IMR-90 (cell line): Measurements from ENCODE around the gene ZBTB22. TPM values are rescaled to one million over a fixed set of nuclear protein-coding genes. Genes with fewer than 3 reads are reported as not detected.
A peak's percentile ranks its signal among the peaks of the same experiment; 100 is the strongest.

Experiments used
- ATAC-seq: fragments of 200-7000 bp; cut with Tn5 transposase; 2 replicates; pipeline ENCODE4 v1.9.1; 2020; ENCODE audit warnings: low read depth, mild to moderate bottlenecking, moderate library complexity
- BruUV-seq: library from RNA; stranded (reverse); fragments of 400-500 nt; replicated peaks from 2 replicates; lab custom pipeline; 2021; lab: Mats Ljungman, UMichigan
- CTCF ChIA-PET: fragments of 300-600 bp; formaldehyde crosslinking; extraction: SDS; loops from one replicate; lab custom pipeline; 2021; ENCODE audit warnings: antibody characterized with exemption; lab: Yijun Ruan, JAX
- POLR2A ChIA-PET: fragments of 300-600 bp; sonication (Branson Sonifier 250); formaldehyde crosslinking; loops from one replicate; lab custom pipeline; 2022; ENCODE audit warnings: antibody characterized with exemption; ENCODE audit not compliant: unreplicated experiment; lab: Charles Lee
- DNase-seq: peaks from one replicate; pipeline ENCODE4 v3.0.0; 2013
- H2AFZ ChIP-seq: replicated peaks from 2 replicates; pipeline ENCODE3; 2013; ENCODE audit warnings: low read length, mild to moderate bottlenecking; ENCODE audit not compliant: poor library complexity
- H2AK5ac ChIP-seq: 2 replicates; pipeline ENCODE4 v1.6.1; 2013; ENCODE audit warnings: low read depth, low read length, inconsistent platforms
- H2AK9ac ChIP-seq: replicated peaks from 2 replicates; pipeline ENCODE3; 2013; ENCODE audit warnings: mild to moderate bottlenecking, low read depth, low read length, moderate library complexity; ENCODE audit not compliant: poor library complexity
- H2BK120ac ChIP-seq: 2 replicates; pipeline ENCODE4 v1.6.1; 2013; ENCODE audit warnings: low read depth, low read length, inconsistent platforms
- H2BK15ac ChIP-seq: 3 replicates; pipeline ENCODE4 v1.6.1; 2013; ENCODE audit warnings: low read depth, low read length, inconsistent platforms
- H2BK20ac ChIP-seq: 2 replicates; pipeline ENCODE4 v1.6.1; 2013; ENCODE audit warnings: low read depth, mild to moderate bottlenecking, inconsistent platforms, low read length, moderate library complexity
- H2BK5ac ChIP-seq: 2 replicates; pipeline ENCODE4 v1.6.1; 2013; ENCODE audit warnings: mild to moderate bottlenecking, low read depth, low read length, inconsistent platforms; ENCODE audit not compliant: poor library complexity, severe bottlenecking
- H3K14ac ChIP-seq: replicated peaks from 2 replicates; pipeline ENCODE4 v1.6.1; 2013; ENCODE audit warnings: low read depth, low read length, inconsistent platforms
- H3K18ac ChIP-seq: 2 replicates; pipeline ENCODE4 v1.6.1; 2013; ENCODE audit warnings: low read depth, low read length, control low read depth
- H3K23ac ChIP-seq: 2 replicates; pipeline ENCODE4 v1.6.1; 2013; ENCODE audit warnings: low read depth, low read length, inconsistent platforms
- H3K27ac ChIP-seq: 2 replicates; pipeline ENCODE4 v1.5.1; 2013; ENCODE audit warnings: mild to moderate bottlenecking, control low read depth, low read length; ENCODE audit not compliant: insufficient read depth
- H3K27me3 ChIP-seq: 2 replicates; pipeline ENCODE4 v1.6.1; 2013; ENCODE audit warnings: low read length; ENCODE audit not compliant: control insufficient read depth, insufficient read depth
- H3K36me3 ChIP-seq: 2 replicates; pipeline ENCODE4 v1.6.1; 2013; ENCODE audit warnings: low read length, mixed read lengths; ENCODE audit not compliant: control insufficient read depth, insufficient read depth
- H3K4ac ChIP-seq: 2 replicates; pipeline ENCODE4 v1.6.1; 2013; ENCODE audit warnings: low read depth, low read length, inconsistent platforms
- H3K4me1 ChIP-seq: 2 replicates; pipeline ENCODE4 v1.6.1; 2013; ENCODE audit warnings: low read length, mixed read lengths; ENCODE audit not compliant: control insufficient read depth, insufficient read depth
- H3K4me2 ChIP-seq: 2 replicates; pipeline ENCODE4 v1.6.1; 2013; ENCODE audit warnings: low read depth, mild to moderate bottlenecking, control low read depth, low read length, moderate library complexity
- H3K4me3 ChIP-seq: 2 replicates; pipeline ENCODE4 v1.5.1; 2013; ENCODE audit warnings: low read depth, mild to moderate bottlenecking, control low read depth, low read length, moderate library complexity; ENCODE audit not compliant: insufficient read depth
- H3K56ac ChIP-seq: 2 replicates; pipeline ENCODE4 v1.6.1; 2013; ENCODE audit warnings: low read length, inconsistent platforms; ENCODE audit not compliant: insufficient read depth; ENCODE audit errors: extremely low read depth
- H3K79me1 ChIP-seq, 2 experiments: 2 replicates each; pipeline ENCODE4 v1.6.1; 2013; ENCODE audit warnings: low read length in 2 of 2, inconsistent platforms in 1 of 2, low read depth in 1 of 2
- H3K9ac ChIP-seq: 2 replicates; pipeline ENCODE4 v1.6.1; 2013; ENCODE audit warnings: low read depth, low read length, control low read depth
- H3K9me1 ChIP-seq: 2 replicates; pipeline ENCODE4 v1.6.1; 2013; ENCODE audit warnings: low read length, inconsistent platforms; ENCODE audit not compliant: insufficient read depth
- H3K9me3 ChIP-seq: 2 replicates; pipeline ENCODE4 v1.6.1; 2013; ENCODE audit warnings: low read length; ENCODE audit not compliant: control insufficient read depth, insufficient read depth
- H4K20me1 ChIP-seq: 2 replicates; pipeline ENCODE4 v1.6.1; 2013; ENCODE audit warnings: low read length, inconsistent platforms; ENCODE audit not compliant: insufficient read depth
- H4K5ac ChIP-seq: 2 replicates; pipeline ENCODE4 v1.6.1; 2013; ENCODE audit warnings: mild to moderate bottlenecking, low read depth, low read length, control low read depth
- H4K8ac ChIP-seq, 2 experiments: 2 replicates each; pipeline ENCODE4 v1.6.1; 2013; ENCODE audit warnings: low read depth in 2 of 2, low read length in 2 of 2, control low read depth in 1 of 2, inconsistent platforms in 1 of 2
- H4K91ac ChIP-seq: 2 replicates; pipeline ENCODE4 v1.6.1; 2013; ENCODE audit warnings: low read depth, low read length, inconsistent platforms; ENCODE audit not compliant: insufficient read depth
- BHLHE40 ChIP-seq: fragments of 150-350 bp; IDR thresholded peaks from 2 replicates; pipeline ENCODE4 v1.6.1; 2016; ENCODE audit warnings: mild to moderate bottlenecking, low read depth, low read length
- CEBPB ChIP-seq: IDR thresholded peaks from 2 replicates; pipeline ENCODE4 v1.6.1; 2012; ENCODE audit warnings: low read depth, low read length, improper control_type of control experiment
- CHD1 ChIP-seq: IDR thresholded peaks from 2 replicates; pipeline ENCODE4 v1.6.1; 2012; ENCODE audit warnings: low read depth, low read length, improper control_type of control experiment
- CTCF ChIP-seq: conservative IDR thresholded peaks from 2 replicates; pipeline ENCODE4 v1.5.1; 2012; ENCODE audit warnings: mild to moderate bottlenecking, low read depth, low read length, improper control_type of control experiment
- FOS ChIP-seq: fragments of 150-350 bp; IDR thresholded peaks from 2 replicates; pipeline ENCODE4 v1.6.1; 2016; ENCODE audit warnings: low read depth, low read length
- MAFK ChIP-seq: IDR thresholded peaks from 2 replicates; pipeline ENCODE4 v1.6.1; 2012; ENCODE audit warnings: low read depth, low read length, improper control_type of control experiment
- MAZ ChIP-seq: IDR thresholded peaks from 2 replicates; pipeline ENCODE4 v1.6.1; 2012; ENCODE audit warnings: low read depth, mild to moderate bottlenecking, low read length, improper control_type of control experiment, moderate library complexity, borderline replicate concordance
- MXI1 ChIP-seq: IDR thresholded peaks from 2 replicates; pipeline ENCODE4 v1.6.1; 2012; ENCODE audit warnings: low read depth, mild to moderate bottlenecking, low read length, moderate library complexity, borderline replicate concordance
- NFE2L2 ChIP-seq: fragments of 150-350 bp; IDR thresholded peaks from 2 replicates; pipeline ENCODE4 v1.6.1; 2016; ENCODE audit warnings: low read depth, mild to moderate bottlenecking, low read length
- POLR2A ChIP-seq: IDR thresholded peaks from 2 replicates; pipeline ENCODE4 v1.6.1; 2012; ENCODE audit warnings: mild to moderate bottlenecking, low read depth, low read length
- RAD21 ChIP-seq: IDR thresholded peaks from 2 replicates; pipeline ENCODE4 v1.6.1; 2012; ENCODE audit warnings: low read length, improper control_type of control experiment
- SMC3 ChIP-seq: fragments of 150-350 bp; IDR thresholded peaks from 2 replicates; pipeline ENCODE4 v1.6.1; 2016; ENCODE audit warnings: low read depth, mild to moderate bottlenecking, antibody characterized with exemption, low read length, moderate library complexity
- USF2 ChIP-seq: fragments of 150-350 bp; IDR thresholded peaks from 2 replicates; pipeline ENCODE4 v1.6.1; 2017; ENCODE audit warnings: mild to moderate bottlenecking, antibody characterized with exemption, low read length, low read depth
- WGBS, 2 experiments: methylation state at CpG; one replicate each; pipeline versions ENCODE4 v1.1.5 to v1.1.7; 2013; ENCODE audit warnings: missing lambda C conversion rate in 2 of 2; ENCODE audit not compliant: insufficient read length in 1 of 2; ENCODE audit errors: extremely low coverage in 2 of 2; 5-methylcytosine and 5-hydroxymethylcytosine counted together
- dilution Hi-C: fragments of 300-500 bp; cut with HindIII; formaldehyde crosslinking; loops from one replicate; pipeline ENCODE4 v1.14.3; 2018; ENCODE audit warnings: low sequenced_read_pairs; ENCODE audit not compliant: unreplicated experiment
- in situ Hi-C: fragments of 300-500 bp; cut with MboI; formaldehyde crosslinking; loops from 3 replicates; pipeline ENCODE4 v1.14.3; 2019; ENCODE audit warnings: low sequenced_read_pairs, inconsistent platforms, mixed read lengths
- intact Hi-C: fragments of 100-400 bp; cut with micrococcal nuclease; formaldehyde crosslinking; loops from 2 replicates; pipeline ENCODE4 v1.10.0; 2022
- polyA plus RNA-seq, 3 experiments: library from polyadenylated mRNA; depleted of rRNA; stranded (reverse); fragments of >200 nt; gene quantifications; 2 replicates each; pipeline ENCODE4 v1.2.3, GENCODE V29; 2012; ENCODE audit warnings: low replicate concordance in 1 of 3
- total RNA-seq: library from RNA; depleted of rRNA; stranded (reverse); fragments of >200 nt; gene quantifications from 2 replicates; pipeline ENCODE4 v1.2.3, GENCODE V29; 2012
- TF ChIP-seq, protein P1 (sequence below): fragments of 150-350 bp; IDR thresholded peaks from 2 replicates; pipeline ENCODE4 v1.6.1; 2016; ENCODE audit warnings: low read depth, mild to moderate bottlenecking, low read length, moderate library complexity, borderline replicate concordance

ZBTB22 gene
- total and polyA plus RNA-seq, 2 of the 4 experiments (the other 2 are of a cell fraction) = 6.8 to 13.0 TPM

GRCh38 chr6:33299237-33299944 is 18.2 kb downstream of the ZBTB22 start:
- no peak overlapping the region for H2BK15ac ChIP-seq
- no peaks in the 10 kb centered on the region for H3K9me1 ChIP-seq
- peaks cover 15 to 38% of the 10 kb centered on the region in 2 experiments; a peak in 3 of 4 replicates for H3K79me1 ChIP-seq
- in situ Hi-C loops = no loop called here
- dilution Hi-C loops = no loop called here
- H2BK5ac ChIP-seq = peak overlapping the region; percentile 91
- H3K36me3 ChIP-seq = peaks cover 19% of the 10 kb centered on the region
- peaks cover 12% of the 10 kb centered on the region for H4K20me1 ChIP-seq
- H3K4me3 ChIP-seq = peak overlapping the region; percentile 78
- H2AK9ac ChIP-seq = peak overlapping the region; percentile 98
- H4K5ac ChIP-seq = peak overlapping the region; percentile 50
- ATAC-seq (peak; percentile 70), DNase-seq (peak; percentile 88)
- ChIA-PET POLR2A (interaction anchor here (1.0 kb wide), 1 partner anchor 14 kb away, joined by 3 read pairs; the partner anchor contains the start of gene TAPBP), CTCF (interaction anchor here (0.6 to 1.0 kb wide), 3 partner anchors 10 to 75 kb away, joined by 3 to 5 read pairs (median 3); partner anchors contain the start of genes PFDN6 and WDR46)
- H3K23ac ChIP-seq = peak overlapping the region; percentile 99
- H2AK5ac ChIP-seq = peak overlapping the region; percentile 90
- peak overlapping the region; percentile 46 to 87 for H4K8ac ChIP-seq
- BruUV-seq = TSS peak; percentile 77
- H3K56ac ChIP-seq = peak overlapping the region; percentile 93
- peak overlapping the region; percentile 91 for H3K9ac ChIP-seq
- H3K27me3 ChIP-seq = no peaks in the 10 kb centered on the region
- peak overlapping the region; percentile 77 for H2BK120ac ChIP-seq
- no peaks in the 10 kb centered on the region for H3K4me1 ChIP-seq
- H2BK20ac ChIP-seq = no peak overlapping the region
- peak overlapping the region; percentile 96 for H3K14ac ChIP-seq
- 1% methylated on average over 16 of the region's 54 CpGs; no CpG with 5 or more reads in 1 of the 2 experiments for WGBS, 2 experiments
- intact Hi-C loops = loop anchor here (1.0 to 5.0 kb wide), 2 partner anchors 14 to 118 kb away; partner anchors contain the start of gene CUTA
- H2AFZ ChIP-seq = peak overlapping the region; percentile 93
- peak overlapping the region; percentile 95 for H3K4me2 ChIP-seq
- H3K27ac ChIP-seq = peak overlapping the region; percentile 87
- H3K18ac ChIP-seq = peak overlapping the region; percentile 55
- no peaks in the 10 kb centered on the region for H3K9me3 ChIP-seq
- peak overlapping the region; percentile 95 for H3K4ac ChIP-seq
- H4K91ac ChIP-seq = peak overlapping the region; percentile 88
- no peak for TF ChIP-seq NFE2L2
- TF ChIP-seq SMC3 = peak; percentile 46
- TF ChIP-seq FOS = no peak
- TF ChIP-seq POLR2A = peak; percentile 91
- TF ChIP-seq CHD1 = peak; percentile 91
- peak; percentile 57 for TF ChIP-seq RAD21
- TF ChIP-seq MAFK = no peak
- TF ChIP-seq, protein P1, sequence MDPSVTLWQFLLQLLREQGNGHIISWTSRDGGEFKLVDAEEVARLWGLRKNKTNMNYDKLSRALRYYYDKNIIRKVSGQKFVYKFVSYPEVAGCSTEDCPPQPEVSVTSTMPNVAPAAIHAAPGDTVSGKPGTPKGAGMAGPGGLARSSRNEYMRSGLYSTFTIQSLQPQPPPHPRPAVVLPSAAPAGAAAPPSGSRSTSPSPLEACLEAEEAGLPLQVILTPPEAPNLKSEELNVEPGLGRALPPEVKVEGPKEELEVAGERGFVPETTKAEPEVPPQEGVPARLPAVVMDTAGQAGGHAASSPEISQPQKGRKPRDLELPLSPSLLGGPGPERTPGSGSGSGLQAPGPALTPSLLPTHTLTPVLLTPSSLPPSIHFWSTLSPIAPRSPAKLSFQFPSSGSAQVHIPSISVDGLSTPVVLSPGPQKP = no peak
- 0 out of 2 replicates have a peak, but pooled peaks have one; percentile 17 for TF ChIP-seq BHLHE40
- TF ChIP-seq MAZ = peak; percentile 95
- TF ChIP-seq MXI1 = peak; percentile 54
- TF ChIP-seq USF2 = no peak; the same call in 1 of the 2 replicates
- peak; percentile 82 for TF ChIP-seq CTCF
- no peak for TF ChIP-seq CEBPB
